HK-2 (cell line): ENCODE results near the gene PLK1.

ENCODE experiments used
- DNase-seq: peaks from one replicate; pipeline ENCODE4 v3.0.0-alpha.2; 2018; ENCODE audit not compliant: unreplicated experiment

Gene PLK1

GRCh38 chr16:23679986-23680336 is 1.3 kb downstream of the PLK1 start:
- no peak for DNase-seq

- DNase-seq = no peak
These were observed 3.5 kb downstream of the PLK1 start for GRCh38 chr16:23682181-23682580.

GRCh38 chr16:23683487-23683886 is 4.8 kb downstream of the PLK1 start:
- no peak for DNase-seq

GRCh38 chr16:23687034-23687808 is 8.5 kb downstream of the PLK1 start:
- DNase-seq = no peak

GRCh38 chr16:23689442-23690187 is 10.9 kb downstream of the PLK1 start:
- no peak for DNase-seq

- no peak for DNase-seq
These were observed 12.2 kb downstream of the PLK1 start for GRCh38 chr16:23690771-23691482.

GRCh38 chr16:23691483-23692189 is 12.9 kb downstream of the PLK1 start:
- peak; percentile 28 for DNase-seq

GRCh38 chr16:23692190-23692837 is 13.6 kb downstream of the PLK1 start:
- no peak for DNase-seq

GRCh38 chr16:23694265-23694643 is 15.6 kb downstream of the PLK1 start:
- no peak for DNase-seq

- DNase-seq = no peak
These were observed 16.1 kb downstream of the PLK1 start for GRCh38 chr16:23694644-23695373.

- no peak for DNase-seq
These were observed 17.1 kb downstream of the PLK1 start for GRCh38 chr16:23695756-23696155.

- no peak for DNase-seq
These were observed 20.4 kb downstream of the PLK1 start for GRCh38 chr16:23699100-23699499.

- DNase-seq = no peak
These were observed 21.4 kb downstream of the PLK1 start for GRCh38 chr16:23700093-23700492.

GRCh38 chr16:23700509-23700908 is 21.8 kb downstream of the PLK1 start:
- DNase-seq = no peak

- no peak for DNase-seq
These were observed 22.4 kb downstream of the PLK1 start for GRCh38 chr16:23701045-23701444.

- no peak for DNase-seq
These were observed 24.3 kb downstream of the PLK1 start for GRCh38 chr16:23702951-23703350.

GRCh38 chr16:23704772-23705516 is 26.3 kb downstream of the PLK1 start:
- no peak for DNase-seq

- DNase-seq = no peak
These were observed 26.8 kb downstream of the PLK1 start for GRCh38 chr16:23705517-23705902.

- no peak for DNase-seq
These were observed 27.8 kb downstream of the PLK1 start for GRCh38 chr16:23706439-23706838.

- DNase-seq = no peak
These were observed 30.8 kb downstream of the PLK1 start for GRCh38 chr16:23709536-23709935.
